NOMO-1 treated with dmso at 0.1 percent for 144 hours (cell line): ENCODE results near the gene IKZF2.

ENCODE experiments used
- DNase-seq: peaks from one replicate; lab custom pipeline; 2025; ENCODE audit not compliant: unreplicated experiment; lab: John Stamatoyannopoulos, UW

IKZF2 gene

DNA sequence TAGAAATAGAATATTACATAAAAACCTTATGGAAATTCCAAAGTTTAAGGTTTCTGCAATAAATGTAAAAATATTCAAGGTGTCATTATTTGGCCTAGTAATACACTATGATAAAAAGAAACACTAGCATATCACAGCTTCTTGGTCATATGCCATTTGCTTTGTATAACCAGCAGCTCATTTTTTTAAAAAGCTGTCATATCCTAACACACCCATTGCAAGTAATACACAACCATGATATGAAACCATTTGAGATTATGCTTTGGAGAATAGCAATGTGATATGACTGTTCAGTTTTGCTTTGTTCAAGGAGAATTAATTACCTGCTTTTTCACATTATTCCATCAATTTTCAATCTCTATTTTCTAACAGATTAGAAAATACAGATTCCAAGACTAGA is 149.0 kb downstream of the IKZF2 start:
- DNase-seq = no peak

DNA sequence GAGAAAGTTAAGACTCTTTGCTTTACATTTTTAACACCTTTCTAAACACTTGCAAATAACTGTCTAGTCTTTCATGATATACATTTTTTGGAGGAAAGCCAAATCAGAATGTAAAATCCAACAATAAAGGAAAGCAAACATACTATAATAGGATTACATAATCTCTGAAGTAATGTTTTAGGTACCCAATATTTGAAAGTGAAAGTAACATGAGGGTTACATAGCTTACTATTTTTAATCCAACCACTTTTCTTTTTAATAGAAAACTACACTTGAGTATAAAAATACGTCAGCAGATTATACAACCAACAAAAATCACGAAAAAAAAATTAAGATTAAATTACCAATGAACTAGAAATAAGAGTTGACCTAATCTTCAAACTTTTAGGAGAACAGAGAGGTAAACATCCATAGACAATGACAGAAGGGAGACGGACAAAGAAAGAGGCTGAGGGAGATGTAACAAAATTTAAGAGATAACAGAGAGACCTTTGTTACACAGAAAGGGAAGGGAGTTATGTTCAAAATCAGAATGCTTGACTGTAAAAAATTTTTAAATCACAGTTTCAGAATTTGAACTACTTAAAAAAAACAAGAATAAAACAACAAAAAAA is 150.0 kb downstream of the IKZF2 start:
- DNase-seq = peak; percentile 0

DNA sequence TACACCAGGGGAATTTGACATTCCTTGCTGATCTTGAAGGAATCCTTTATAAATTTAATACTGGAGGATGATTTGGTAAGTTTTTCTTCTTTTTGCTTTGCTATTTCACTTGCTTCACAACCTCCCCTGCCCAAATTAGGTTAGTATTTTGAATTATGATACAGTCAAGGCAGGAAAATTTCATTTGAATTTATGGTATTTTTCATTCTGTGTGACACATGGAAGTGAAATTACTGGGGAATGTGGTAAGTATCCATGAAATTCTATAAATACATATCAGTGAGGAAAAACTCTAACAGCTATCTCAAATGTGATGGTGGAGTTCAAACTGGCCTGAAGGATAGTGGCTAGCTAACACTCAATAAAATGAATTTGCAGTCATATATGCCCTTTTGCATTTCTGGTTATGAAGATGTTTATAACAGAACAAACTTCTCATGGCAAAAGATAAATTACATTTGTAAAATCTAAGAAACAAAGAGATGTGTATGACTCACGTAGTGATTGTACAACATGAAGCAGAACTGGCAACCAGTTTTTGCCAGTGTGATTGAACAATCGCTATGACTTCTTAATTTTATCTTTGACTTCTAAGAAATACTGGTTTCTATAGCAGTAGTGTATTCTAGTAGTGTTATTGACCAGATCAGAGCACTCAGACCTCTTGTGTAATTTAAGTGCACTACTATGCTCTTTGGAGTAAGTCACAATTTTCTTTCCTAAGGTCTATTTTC is 152.6 kb downstream of the IKZF2 start:
- DNase-seq = no peak

DNA sequence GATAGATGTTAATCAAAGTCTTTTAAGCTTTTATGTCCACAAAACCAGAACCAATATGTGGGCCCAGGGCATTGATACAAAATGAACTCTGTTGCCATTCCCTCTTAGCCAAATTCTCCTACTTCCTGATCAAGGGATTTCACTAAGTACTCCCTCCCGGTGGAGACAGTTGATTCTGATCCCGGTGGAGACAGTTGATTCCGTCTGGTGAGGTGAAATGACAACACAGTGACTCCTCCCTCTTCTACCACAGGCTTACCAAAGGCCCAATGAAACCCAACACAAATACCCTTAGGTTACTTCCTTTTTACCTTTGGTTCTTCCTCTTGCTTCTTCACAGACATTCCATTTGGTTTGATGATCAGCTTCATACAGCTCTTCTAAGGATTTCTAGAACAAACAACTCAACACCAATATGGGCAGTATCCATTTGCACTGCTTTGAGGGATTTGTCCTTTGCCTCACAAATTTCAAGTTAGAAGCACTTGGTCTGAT is 153.8 kb downstream of the IKZF2 start:
- no peak for DNase-seq

DNA sequence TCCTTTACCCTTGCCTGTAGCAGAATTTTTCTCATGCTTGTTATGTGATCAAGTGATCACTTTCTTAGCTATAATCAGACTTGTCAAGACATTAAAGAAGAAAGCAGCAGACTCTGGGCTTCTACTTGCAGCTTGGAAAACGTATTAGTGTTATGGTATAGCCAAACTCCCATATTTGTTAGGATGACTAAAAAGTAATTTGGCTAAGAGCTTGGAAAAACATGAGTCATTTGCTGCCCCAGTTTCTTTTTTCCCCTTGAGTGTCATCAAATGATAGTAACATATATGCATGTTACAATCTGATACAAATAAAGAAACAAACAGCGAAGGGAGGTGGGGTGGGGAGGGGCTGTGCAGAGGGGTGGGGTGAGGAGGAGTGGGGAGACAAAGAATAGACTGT is 155.5 kb downstream of the IKZF2 start:
- no peak for DNase-seq

DNA sequence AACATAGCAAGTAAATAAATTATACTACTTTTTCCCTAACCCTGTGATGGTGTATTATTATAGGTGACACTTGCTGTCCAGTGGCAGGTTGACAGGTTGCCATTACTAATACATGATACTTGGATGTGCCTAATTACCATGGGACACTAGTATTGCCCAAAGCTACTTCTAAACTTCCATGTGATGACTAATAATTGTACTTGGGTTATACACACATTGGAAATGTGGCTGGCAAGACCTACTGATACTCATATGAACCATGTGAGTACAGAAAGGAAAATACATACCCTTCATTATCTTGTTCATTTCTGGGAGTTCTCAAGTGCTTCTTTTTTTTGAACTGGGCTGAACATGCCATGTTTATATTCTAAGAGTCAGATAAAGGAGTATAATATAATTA is 156.4 kb downstream of the IKZF2 start:
- no peak for DNase-seq

DNA sequence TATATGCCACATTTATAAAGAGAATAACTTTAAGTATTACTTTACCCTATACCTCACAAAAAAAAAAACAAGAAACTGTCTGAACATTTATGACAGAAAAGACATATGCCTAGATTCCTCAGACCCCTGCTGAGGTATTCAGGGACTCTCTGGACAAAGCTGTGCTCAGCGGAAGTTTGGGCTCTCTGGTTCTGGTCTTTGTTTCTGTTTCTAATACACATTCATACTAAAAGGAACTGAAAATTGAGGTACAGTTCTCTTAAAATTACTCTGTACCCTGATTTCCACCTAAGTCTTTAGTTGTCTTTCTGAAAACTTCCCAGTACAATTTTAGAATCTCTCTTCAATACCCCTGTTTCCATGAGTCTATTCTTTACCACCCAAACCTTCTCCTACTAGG is 160.3 kb downstream of the IKZF2 start:
- DNase-seq = no peak

DNA sequence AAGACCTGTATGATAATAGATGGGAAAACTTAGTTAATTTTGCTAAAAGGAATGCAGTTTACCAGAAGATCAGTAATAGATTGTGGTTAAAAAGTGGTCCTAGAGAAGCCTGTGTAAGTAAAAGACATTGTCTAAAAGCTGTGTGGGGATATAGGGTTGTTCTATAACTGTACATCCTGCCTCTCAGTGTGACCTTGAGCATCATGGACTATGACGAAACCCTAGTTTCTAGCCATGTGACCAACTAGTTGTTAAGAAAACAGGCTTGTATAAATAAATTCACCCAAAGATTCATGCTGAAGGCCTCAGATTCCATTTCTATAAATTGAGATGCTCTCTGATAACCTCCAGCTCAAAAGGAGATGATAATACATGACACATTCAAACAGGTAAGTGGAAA is 160.7 kb downstream of the IKZF2 start:
- no peak for DNase-seq

DNA sequence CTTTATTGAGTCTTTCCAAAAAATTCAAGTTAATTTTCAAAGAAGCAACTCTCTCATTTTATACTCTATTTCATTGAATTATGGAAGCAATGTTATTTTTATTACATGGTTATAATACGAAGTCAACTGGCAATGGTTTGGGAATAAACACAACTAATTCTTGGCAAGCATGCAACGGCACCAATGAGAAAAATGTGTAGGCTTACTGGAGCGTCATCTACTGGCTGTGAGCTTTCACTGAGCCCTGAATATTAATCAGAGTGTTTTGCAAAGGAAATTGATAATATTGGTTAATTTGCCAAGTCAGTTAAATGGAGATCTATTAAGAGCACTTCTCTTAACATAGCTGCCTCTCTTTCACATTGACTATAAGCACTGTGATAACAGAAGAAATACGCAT is 163.9 kb downstream of the IKZF2 start:
- no peak for DNase-seq

DNA sequence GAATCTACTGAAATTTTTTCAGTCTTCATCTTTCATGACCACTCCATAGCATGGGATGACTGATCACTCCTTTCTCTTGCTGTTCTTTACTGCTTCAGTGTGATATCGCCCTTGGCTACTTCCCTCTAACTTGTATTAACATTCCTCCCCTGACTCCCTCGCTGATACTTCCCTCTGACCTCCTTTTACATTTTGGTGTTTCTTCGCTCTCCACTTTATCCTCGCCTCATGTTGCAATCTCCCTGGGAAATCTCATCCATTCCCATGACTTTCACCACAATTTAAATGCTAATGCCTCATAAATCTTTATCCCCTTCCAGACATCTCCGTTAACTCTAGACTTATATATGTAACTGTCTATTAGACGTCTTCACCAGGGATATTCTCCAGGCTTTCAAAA is 167.3 kb downstream of the IKZF2 start:
- DNase-seq = no peak

DNA sequence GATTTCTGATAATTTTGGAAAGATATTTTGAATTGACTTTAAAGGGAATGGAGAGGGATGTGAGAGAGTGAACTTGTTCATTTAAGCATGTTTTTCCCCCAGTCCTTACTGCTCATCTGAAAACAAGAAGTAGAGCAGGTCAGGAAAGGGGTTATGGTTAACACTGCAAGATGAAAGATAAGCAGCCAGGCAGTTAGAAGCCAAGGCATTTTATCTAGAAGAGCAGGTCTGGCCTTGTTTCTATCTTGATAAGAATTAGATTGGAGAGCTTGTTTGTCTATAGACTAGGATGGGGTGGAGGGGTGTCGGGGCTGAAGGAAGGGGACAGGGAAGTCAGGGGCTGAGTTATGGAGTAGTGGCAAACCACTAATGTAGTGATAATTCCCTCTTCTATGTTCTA is 171.6 kb downstream of the IKZF2 start:
- DNase-seq = no peak

DNA sequence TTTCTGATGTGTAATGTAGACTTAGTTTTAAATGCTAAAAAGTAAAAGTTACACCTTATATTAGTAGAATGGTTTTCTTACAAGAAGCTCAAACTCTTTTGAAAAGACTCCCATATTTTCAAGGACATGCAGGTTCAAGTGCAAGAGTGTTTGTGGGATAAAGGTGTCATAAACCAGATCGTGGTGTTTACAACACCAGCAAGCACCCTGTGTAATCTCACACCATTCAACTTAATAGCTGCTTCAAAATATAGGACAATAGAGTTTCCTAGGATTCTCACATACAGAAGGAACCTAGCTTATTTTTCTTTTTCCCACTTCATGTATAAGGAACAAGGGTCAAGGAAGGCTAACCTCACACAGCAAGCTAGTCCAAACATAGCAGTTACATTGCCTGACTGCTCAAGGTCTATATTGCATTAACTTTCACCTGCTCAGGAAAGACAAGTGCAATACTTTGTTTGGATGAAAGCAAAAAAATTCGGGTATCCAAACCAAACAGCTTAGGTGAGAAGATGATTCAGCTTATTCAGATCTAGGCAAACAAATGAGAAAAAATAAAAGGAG is 172.3 kb downstream of the IKZF2 start:
- no peak for DNase-seq

DNA sequence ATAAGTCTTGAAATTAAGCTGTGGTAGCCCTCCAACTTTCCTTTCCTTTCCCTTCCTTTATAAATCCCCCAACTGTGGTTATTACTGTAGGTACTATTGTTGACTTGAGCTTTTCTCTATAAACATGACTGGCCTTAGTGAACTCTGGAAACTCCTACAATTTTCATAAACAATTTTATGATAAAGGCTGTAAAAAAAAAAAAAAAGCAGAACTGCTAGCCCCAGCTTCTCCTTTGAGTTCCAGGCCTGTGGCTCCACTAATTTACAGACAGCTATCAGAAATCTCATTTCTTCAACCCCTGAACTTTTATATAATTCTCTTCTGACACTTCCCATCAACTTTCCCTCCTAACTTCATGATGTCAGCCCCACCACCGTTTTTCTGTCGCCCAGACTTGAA is 174.3 kb downstream of the IKZF2 start:
- no peak for DNase-seq

DNA sequence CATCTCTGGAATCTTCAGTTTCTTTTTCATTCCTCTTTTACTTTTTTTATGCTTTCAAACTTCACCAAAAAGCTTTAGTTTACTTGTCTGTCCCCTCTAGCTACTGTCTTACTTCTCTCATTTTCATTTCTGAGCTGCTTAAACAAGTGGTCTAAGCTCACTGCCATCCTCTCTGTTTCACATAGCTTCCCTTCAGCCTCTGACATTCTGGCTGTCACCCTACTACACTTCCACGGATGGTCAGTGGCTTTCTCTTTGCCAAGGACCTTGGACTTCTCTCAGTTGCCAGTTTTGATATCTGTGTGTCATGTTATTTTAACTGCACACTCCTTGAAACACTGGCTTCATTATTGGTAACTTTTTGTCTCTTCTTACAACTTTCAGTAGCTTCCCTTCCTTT is 176.1 kb downstream of the IKZF2 start:
- no peak for DNase-seq

DNA sequence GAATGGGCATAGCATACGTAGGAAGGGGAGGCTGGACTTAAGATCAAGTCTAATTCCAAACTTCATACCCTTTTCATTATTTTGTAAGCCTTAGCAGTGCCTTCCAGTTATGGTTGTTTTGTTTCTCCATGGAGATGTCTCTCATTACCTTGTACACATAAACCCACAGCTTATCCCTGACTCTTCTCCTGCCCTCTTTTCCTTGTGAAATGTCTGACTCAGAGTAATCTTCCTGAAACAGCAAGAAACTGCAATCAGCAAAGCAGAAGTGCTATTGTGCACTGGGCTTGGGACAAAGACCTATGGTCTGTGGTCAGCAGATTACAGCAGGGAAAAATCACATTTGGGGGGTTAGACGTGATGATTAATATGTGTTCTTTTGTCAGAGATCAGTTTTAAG is 176.7 kb downstream of the IKZF2 start:
- DNase-seq = no peak

DNA sequence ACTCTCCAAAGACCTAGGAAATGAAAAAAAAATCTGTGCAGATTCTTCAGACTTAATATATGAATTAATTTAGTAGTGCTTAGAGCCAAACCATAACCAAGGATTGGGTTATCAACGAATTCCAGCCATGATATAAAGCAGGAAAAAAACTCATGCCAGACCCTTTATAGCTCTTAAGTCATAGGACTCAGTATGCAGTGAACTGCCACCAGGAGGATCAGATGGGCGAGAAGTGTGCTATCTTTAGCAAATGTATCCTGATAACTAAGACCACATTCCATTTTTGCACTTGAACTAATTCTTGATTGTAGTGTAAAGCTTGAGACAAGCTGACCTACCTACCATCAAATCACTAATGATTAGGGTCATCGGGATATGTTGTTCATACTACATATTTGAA is 178.1 kb downstream of the IKZF2 start:
- DNase-seq = no peak

DNA sequence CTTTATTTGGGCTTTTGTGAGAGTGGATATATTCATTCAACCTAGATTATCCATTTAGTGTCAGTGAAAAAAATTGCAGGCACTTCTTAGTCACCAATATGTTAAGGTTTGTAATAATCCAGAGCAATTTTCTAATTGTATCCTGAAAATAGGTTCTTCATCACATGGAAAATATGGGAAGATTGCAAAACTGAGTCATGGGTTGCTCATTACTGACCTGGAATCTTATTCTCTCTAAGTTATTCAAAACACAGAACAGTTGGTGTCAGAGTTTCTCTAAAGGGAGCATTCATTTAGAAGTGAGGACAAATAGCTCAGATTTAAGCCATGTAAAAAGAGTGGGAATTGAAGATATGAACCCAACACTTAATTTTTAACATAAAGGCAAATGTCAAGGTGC is 181.3 kb downstream of the IKZF2 start:
- no peak for DNase-seq

DNA sequence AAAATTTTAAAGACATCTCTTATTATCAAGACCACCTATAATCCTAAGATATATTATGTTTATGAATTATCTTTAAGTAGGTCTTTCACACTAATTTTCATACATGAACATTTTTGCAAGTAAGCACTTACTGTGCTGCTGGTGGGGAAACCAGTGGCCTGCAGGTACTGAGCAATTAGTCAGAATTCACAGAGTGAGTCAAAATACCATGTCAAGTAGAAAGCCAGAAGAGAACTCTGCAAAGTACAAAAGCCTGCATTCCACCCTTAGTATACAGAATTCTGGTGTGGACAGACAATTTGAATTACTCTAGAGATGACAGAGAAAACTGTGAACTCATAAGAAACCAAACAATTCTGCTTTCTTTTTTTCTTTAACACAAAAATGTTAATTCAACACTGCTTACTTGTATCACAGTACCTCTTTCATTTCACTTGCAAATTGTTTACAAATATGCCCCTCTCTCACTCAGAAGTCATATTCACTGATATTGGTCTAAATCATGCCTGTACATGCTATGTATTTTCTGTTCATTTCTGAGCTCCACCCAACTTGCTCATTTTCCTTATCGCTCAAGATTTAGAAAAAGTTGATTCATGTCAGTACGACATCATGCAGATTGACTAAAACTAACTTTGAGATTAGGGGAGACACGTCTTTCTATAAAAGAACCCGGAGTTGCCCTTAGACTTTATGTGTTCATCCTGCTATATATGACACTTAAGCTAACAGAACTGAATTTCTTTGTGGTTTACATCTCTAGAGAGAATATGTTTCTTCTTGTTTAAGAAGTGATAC is 182.9 kb downstream of the IKZF2 start:
- no peak for DNase-seq

DNA sequence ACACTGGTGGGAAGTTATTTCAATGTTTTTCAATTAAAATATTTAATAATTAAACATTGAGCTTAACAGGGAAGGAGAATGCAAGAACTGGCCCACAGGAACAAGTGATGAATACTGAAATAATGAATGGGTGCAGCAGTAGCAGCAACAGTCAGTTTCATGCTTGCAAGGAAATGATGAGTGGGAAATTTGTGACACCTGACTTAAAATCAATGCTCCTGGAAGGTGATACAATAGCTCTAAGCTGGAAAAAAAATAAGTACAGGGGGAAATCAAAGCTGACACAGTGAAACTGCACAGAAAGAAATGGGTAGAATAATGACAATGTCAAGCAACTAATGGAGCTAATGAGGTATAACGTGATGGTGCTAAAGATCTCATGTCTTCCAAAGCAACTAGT is 184.5 kb downstream of the IKZF2 start:
- DNase-seq = no peak

DNA sequence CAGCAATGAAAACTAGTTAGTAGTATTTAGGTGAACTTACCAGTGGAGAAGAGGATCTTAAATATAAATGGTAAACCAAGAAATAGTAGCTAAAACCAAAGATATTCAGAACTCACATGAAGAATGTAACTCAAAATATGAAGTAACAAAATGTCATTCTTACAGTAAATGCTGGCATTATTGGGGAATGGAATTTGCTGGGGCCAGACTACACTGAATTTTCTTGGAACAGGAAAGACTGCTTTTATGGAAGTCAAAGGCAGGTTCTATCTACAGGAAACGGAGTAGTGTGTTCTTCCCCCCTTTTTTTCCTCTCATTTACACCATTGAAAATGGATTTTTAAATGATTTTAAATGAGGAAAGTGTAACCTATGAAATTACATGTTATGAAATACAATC is 188.7 kb downstream of the IKZF2 start:
- DNase-seq = no peak

DNA sequence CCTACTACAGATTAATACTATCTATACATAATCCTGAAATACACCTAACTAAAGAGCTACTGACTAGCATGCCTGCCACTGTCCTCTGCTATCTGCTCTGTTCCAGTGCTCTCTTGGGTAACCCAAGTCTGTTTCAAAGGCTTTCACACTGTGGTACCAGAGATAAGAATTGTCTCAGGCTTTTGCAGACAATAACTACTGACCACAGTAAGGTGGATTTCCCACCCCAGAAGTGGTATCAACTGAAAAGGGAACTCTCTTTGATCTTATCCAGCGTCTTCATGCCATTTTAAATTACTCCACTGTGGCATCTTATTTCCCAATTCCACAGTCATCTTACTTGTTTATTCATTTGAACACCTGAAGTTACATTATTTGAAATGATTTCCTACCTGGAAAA is 190.2 kb downstream of the IKZF2 start:
- DNase-seq = no peak

DNA sequence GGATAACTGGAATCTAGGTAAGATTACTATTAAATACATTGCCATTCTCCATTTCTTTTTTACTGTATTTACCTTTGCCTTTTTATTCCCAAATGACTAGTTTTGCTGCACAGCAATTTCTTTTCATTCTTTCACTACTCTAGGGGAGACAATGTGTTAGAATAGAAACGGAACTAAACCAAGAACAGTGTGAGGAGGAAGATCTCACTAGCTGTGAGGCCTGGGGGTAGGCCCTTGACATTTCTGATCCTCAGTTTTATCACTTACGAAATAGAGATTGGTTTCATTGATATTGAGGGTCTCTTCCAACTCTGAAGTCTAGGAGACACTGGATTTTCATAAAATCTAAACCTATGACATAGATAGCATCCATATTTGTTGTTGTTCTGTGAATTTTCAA is 191.1 kb downstream of the IKZF2 start:
- no peak for DNase-seq
